KOPT-K1 (cell line): ENCODE data around the gene CPLANE2.

ENCODE experiments used
- H3K27ac ChIP-seq: fragments of 200-600 bp; sonication (generic); 2 replicates; pipeline ENCODE4 v1.5.1; 2016; ENCODE audit warnings: antibody characterized with exemption, mild to moderate bottlenecking, low read depth, low read length; ENCODE audit not compliant: poor library complexity, severe bottlenecking
- H3K36me3 ChIP-seq: fragments of 200-600 bp; sonication (generic); 2 replicates; pipeline ENCODE4 v1.5.1; 2017; ENCODE audit warnings: antibody characterized with exemption, mild to moderate bottlenecking, low read length, moderate library complexity; ENCODE audit not compliant: insufficient read depth
- H3K9me3 ChIP-seq: fragments of 200-600 bp; sonication (generic); 2 replicates; pipeline ENCODE4 v1.5.1; 2017; ENCODE audit warnings: antibody characterized with exemption, low read length, mild to moderate bottlenecking; ENCODE audit not compliant: insufficient read depth, poor library complexity, severe bottlenecking

CPLANE2 gene

DNA sequence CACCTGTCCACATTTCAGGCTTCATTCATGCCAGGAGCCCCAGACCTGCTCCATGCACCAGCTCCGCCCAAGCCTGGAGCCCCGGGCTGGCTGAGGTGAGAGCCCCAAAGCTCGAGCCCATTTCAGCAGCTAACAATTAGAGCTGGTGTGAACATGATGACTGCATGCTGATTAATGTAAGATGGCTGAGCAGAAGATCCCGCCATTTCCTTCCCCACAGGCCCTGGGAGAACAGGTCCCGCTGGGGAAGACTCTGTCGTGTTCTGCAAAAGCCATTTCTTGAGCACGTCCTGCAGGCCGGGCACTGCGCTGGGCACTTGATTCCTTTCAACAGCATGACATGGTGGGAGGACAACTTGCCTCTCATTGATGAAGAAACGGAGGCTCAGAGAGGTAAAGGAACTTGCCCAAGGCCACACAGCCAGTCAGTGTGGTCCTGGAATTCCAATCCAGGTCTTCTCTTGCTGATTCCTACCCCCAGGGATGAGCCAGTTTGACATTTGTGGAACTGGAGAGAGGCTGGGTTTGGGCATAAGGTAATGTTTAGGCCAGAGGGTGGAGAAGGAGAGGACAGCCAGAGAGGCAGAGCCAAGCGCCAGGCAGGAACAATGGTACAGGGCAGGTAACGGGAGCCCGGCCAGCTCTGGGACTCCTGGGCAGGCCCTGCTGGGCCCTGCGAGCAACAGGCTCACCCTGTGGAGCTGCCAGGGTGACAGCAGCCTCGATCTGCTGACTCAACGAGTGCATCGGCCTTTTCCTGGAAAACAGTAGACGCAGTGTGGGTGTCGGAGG, 53.0 kb downstream of the CPLANE2 start:
- H3K36me3 ChIP-seq: no peaks in the 10 kb centered on the region
- no peak overlapping the region for H3K27ac ChIP-seq
- no peaks in the 10 kb centered on the region for H3K9me3 ChIP-seq

DNA sequence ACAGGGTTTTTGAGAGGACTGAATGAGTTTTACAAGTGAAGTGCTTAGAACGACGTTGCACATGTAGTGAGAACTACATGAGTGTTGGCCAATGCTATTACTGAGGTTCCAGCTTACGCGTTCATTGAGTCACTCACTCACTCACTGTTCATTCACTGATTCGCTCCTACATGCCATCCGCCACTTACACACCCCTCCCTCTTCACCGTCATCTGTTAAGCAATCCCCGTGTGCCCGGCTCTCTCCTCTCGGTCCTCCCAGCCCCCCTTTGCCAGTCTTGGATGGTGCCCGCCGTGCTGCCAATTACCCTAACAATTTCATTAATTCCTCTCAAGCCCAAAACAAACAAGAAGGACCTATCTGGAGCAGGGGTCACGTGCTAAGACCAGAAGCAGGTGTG, 53.8 kb downstream of the CPLANE2 start:
- no peak overlapping the region for H3K27ac ChIP-seq
- H3K36me3 ChIP-seq: no peaks in the 10 kb centered on the region
- no peaks in the 10 kb centered on the region for H3K9me3 ChIP-seq

DNA sequence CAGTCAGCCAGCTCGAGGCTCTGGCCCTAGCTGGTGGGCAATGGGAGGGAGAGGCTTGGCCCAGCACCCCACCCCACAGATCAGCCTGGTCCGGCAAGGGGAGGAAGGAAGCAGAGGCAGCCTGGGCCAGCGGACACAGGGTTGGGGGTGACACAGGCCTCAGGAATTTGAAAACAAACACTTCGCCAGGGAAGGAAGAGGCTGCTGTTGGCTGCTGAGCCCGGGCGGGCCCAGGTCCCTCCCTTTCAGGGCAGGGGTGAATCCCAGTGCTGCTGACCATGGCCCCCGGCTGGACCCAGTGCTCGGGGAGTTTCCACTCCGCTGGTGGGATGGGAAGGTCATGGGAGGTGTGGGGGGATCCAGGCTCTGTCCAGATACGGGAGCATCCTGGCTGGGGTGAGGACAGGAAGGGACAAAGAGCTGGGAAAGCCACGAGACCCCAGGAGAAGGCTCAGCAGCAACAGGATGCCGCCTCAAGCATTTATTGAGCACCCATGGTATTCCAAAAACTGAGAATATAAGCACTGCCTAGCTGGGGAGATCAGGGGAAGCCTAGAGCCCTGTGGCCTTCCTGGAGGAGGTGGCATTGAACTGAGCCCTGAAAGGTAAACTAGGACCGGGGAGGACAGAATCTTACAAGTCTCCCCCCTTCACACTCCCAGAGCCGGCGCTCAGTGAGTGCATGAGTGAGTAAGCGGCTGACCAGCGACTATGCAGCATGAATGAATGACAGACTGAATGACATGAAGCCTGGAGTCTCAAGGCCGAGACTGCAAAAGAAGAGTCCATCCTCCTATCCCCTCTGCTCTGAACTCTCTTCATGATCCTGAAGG, 54.9 kb downstream of the CPLANE2 start:
- H3K9me3 ChIP-seq: no peaks in the 10 kb centered on the region
- H3K27ac ChIP-seq: no peak overlapping the region
- no peaks in the 10 kb centered on the region for H3K36me3 ChIP-seq
